HEK293 (cell line): ENCODE data around the gene NT5DC3.

ENCODE experiments used
- BCL6B ChIP-seq: fragments of 450-650 bp; formaldehyde crosslinking; IDR thresholded peaks from 2 replicates; pipeline ENCODE4 v1.5.1; 2017; ENCODE audit warnings: missing biosample characterization, missing genetic modification characterization
- IKZF3 ChIP-seq: fragments of 450-650 bp; IDR thresholded peaks from 2 replicates; pipeline ENCODE4 v1.5.0; 2018; ENCODE audit warnings: missing biosample characterization, mild to moderate bottlenecking, missing genetic modification characterization, moderate library complexity
- KLF1 ChIP-seq: fragments of 450-650 bp; formaldehyde crosslinking; IDR thresholded peaks from 2 replicates; pipeline ENCODE4 v1.5.1; 2016; ENCODE audit warnings: missing biosample characterization, missing genetic modification characterization
- KLF7 ChIP-seq: fragments of 450-650 bp; formaldehyde crosslinking; IDR thresholded peaks from 2 replicates; pipeline ENCODE4 v1.5.1; 2016; ENCODE audit warnings: missing biosample characterization, missing genetic modification characterization, borderline replicate concordance
- KLF8 ChIP-seq: fragments of 450-650 bp; formaldehyde crosslinking; IDR thresholded peaks from 2 replicates; pipeline ENCODE4 v1.5.1; 2016; ENCODE audit warnings: missing biosample characterization, missing genetic modification characterization
- OSR2 ChIP-seq: fragments of 450-650 bp; formaldehyde crosslinking; IDR thresholded peaks from 2 replicates; pipeline ENCODE4 v1.5.1; 2016; ENCODE audit warnings: missing biosample characterization, missing genetic modification characterization
- RBAK ChIP-seq: fragments of 450-650 bp; formaldehyde crosslinking; IDR thresholded peaks from 2 replicates; pipeline ENCODE4 v1.5.1; 2016; ENCODE audit warnings: missing biosample characterization, missing genetic modification characterization
- SCRT1 ChIP-seq: fragments of 450-650 bp; formaldehyde crosslinking; IDR thresholded peaks from 2 replicates; pipeline ENCODE4 v1.5.1; 2016; ENCODE audit warnings: missing biosample characterization, missing genetic modification characterization, borderline replicate concordance
- SP2 ChIP-seq: fragments of 450-650 bp; formaldehyde crosslinking; IDR thresholded peaks from 2 replicates; pipeline ENCODE4 v1.5.1; 2016; ENCODE audit warnings: missing biosample characterization, missing genetic modification characterization
- SP3 ChIP-seq: fragments of 450-650 bp; formaldehyde crosslinking; IDR thresholded peaks from 2 replicates; pipeline ENCODE4 v1.5.1; 2016; ENCODE audit warnings: missing biosample characterization, missing genetic modification characterization
- YY1 ChIP-seq: fragments of 450-650 bp; formaldehyde crosslinking; IDR thresholded peaks from 2 replicates; pipeline ENCODE4 v1.5.1; 2018; ENCODE audit warnings: missing biosample characterization, missing genetic modification characterization
- ZBTB17 ChIP-seq: fragments of 450-650 bp; formaldehyde crosslinking; IDR thresholded peaks from 2 replicates; pipeline ENCODE4 v1.5.1; 2016; ENCODE audit warnings: missing biosample characterization, missing genetic modification characterization
- ZBTB21 ChIP-seq: fragments of 450-650 bp; formaldehyde crosslinking; IDR thresholded peaks from 2 replicates; pipeline ENCODE4 v1.5.1; 2017; ENCODE audit warnings: missing biosample characterization, missing genetic modification characterization
- ZBTB6 ChIP-seq: fragments of 450-650 bp; formaldehyde crosslinking; IDR thresholded peaks from 2 replicates; pipeline ENCODE4 v1.5.1; 2017; ENCODE audit warnings: missing biosample characterization, missing genetic modification characterization
- ZFHX2 ChIP-seq: fragments of 450-650 bp; formaldehyde crosslinking; conservative IDR thresholded peaks from 2 replicates; pipeline ENCODE4 v1.5.1; 2016; ENCODE audit warnings: missing biosample characterization, missing genetic modification characterization
- ZNF10 ChIP-seq: fragments of 450-650 bp; formaldehyde crosslinking; IDR thresholded peaks from 2 replicates; pipeline ENCODE4 v1.5.1; 2017; ENCODE audit warnings: missing biosample characterization, missing genetic modification characterization
- ZNF112 ChIP-seq: fragments of 450-650 bp; formaldehyde crosslinking; IDR thresholded peaks from 2 replicates; pipeline ENCODE4 v1.5.0; 2017; ENCODE audit warnings: missing biosample characterization, missing genetic modification characterization
- ZNF146 ChIP-seq: fragments of 450-650 bp; formaldehyde crosslinking; IDR thresholded peaks from 2 replicates; pipeline ENCODE4 v1.5.1; 2016; ENCODE audit warnings: missing biosample characterization, missing genetic modification characterization
- ZNF175 ChIP-seq: fragments of 450-650 bp; formaldehyde crosslinking; IDR thresholded peaks from 2 replicates; pipeline ENCODE4 v1.5.1; 2016; ENCODE audit warnings: missing biosample characterization, missing genetic modification characterization
- ZNF2 ChIP-seq: fragments of 450-650 bp; formaldehyde crosslinking; IDR thresholded peaks from 2 replicates; pipeline ENCODE4 v1.5.1; 2016; ENCODE audit warnings: missing biosample characterization, missing genetic modification characterization
- ZNF211 ChIP-seq: fragments of 450-650 bp; formaldehyde crosslinking; IDR thresholded peaks from 2 replicates; pipeline ENCODE4 v1.5.1; 2016; ENCODE audit warnings: low read depth, missing biosample characterization, missing genetic modification characterization
- ZNF335 ChIP-seq: fragments of 450-650 bp; formaldehyde crosslinking; conservative IDR thresholded peaks from 2 replicates; pipeline ENCODE4 v1.5.1; 2016; ENCODE audit warnings: missing biosample characterization, missing genetic modification characterization
- ZNF366 ChIP-seq: fragments of 450-650 bp; formaldehyde crosslinking; conservative IDR thresholded peaks from 2 replicates; pipeline ENCODE4 v1.5.1; 2016; ENCODE audit warnings: missing biosample characterization, missing genetic modification characterization
- ZNF398 ChIP-seq: fragments of 450-650 bp; formaldehyde crosslinking; IDR thresholded peaks from 2 replicates; pipeline ENCODE4 v1.5.1; 2017; ENCODE audit warnings: missing biosample characterization, missing genetic modification characterization
- ZNF404 ChIP-seq: fragments of 450-650 bp; formaldehyde crosslinking; IDR thresholded peaks from 2 replicates; pipeline ENCODE4 v1.5.1; 2017; ENCODE audit warnings: missing biosample characterization, missing genetic modification characterization
- ZNF416 ChIP-seq: fragments of 450-650 bp; formaldehyde crosslinking; IDR thresholded peaks from 2 replicates; pipeline ENCODE4 v1.5.1; 2016; ENCODE audit warnings: missing biosample characterization, missing genetic modification characterization
- ZNF501 ChIP-seq: fragments of 450-650 bp; formaldehyde crosslinking; IDR thresholded peaks from 2 replicates; pipeline ENCODE4 v1.5.1; 2016; ENCODE audit warnings: missing biosample characterization, missing genetic modification characterization
- ZNF610 ChIP-seq: fragments of 450-650 bp; formaldehyde crosslinking; IDR thresholded peaks from 2 replicates; pipeline ENCODE4 v1.5.1; 2016; ENCODE audit warnings: missing biosample characterization, missing genetic modification characterization, borderline replicate concordance
- ZNF629 ChIP-seq: fragments of 450-650 bp; formaldehyde crosslinking; IDR thresholded peaks from 2 replicates; pipeline ENCODE4 v1.5.1; 2017; ENCODE audit warnings: missing biosample characterization, missing genetic modification characterization
- ZNF660 ChIP-seq: fragments of 450-650 bp; IDR thresholded peaks from 2 replicates; pipeline ENCODE4 v1.5.1; 2018; ENCODE audit warnings: missing biosample characterization, mild to moderate bottlenecking, missing genetic modification characterization
- ZNF791 ChIP-seq: fragments of 450-650 bp; formaldehyde crosslinking; IDR thresholded peaks from 2 replicates; pipeline ENCODE4 v1.5.1; 2016; ENCODE audit warnings: missing biosample characterization, missing genetic modification characterization
- ZSCAN18 ChIP-seq: fragments of 450-650 bp; formaldehyde crosslinking; IDR thresholded peaks from 2 replicates; pipeline ENCODE4 v1.5.1; 2016; ENCODE audit warnings: missing biosample characterization, missing genetic modification characterization
- ZSCAN30 ChIP-seq: fragments of 450-650 bp; IDR thresholded peaks from 2 replicates; pipeline ENCODE4 v1.5.1; 2018; ENCODE audit warnings: missing biosample characterization, mild to moderate bottlenecking, missing genetic modification characterization, moderate library complexity
- ZSCAN4 ChIP-seq: fragments of 450-650 bp; formaldehyde crosslinking; IDR thresholded peaks from 2 replicates; pipeline ENCODE4 v1.5.1; 2017; ENCODE audit warnings: missing biosample characterization, missing genetic modification characterization

Gene NT5DC3

GRCh38 chr12:103858953-103859601 is 18.0 kb upstream of the NT5DC3 start (continued):
- TF ChIP-seq ZSCAN4 (tag by site-specific recombination) (no peak), KLF8 (peak; percentile 24; the same call in 1 of the 2 replicates), ZNF366 (0 out of 2 replicates have a peak, but pooled peaks have one; percentile 46), ZNF146 (tag by site-specific recombination) (no peak), OSR2 (peak; percentile 31; the same call in 1 of the 2 replicates), ZNF335 (tag by site-specific recombination) (peak; percentile 52), BCL6B (tag by site-specific recombination) (no peak), ZNF629 (tag by site-specific recombination) (peak; percentile 32; the same call in 1 of the 2 replicates), ZNF791 (tag by site-specific recombination) (no peak), ZNF660 (tag by site-specific recombination) (no peak), ZBTB21 (0 out of 2 replicates have a peak, but pooled peaks have one; percentile 22), ZNF398 (tag by site-specific recombination) (no peak), ZSCAN30 (tag by site-specific recombination) (no peak), SP3 (tag by site-specific recombination) (0 out of 2 replicates have a peak, but pooled peaks have one; percentile 13), ZNF10 (tag by site-specific recombination) (no peak), KLF7 (tag by site-specific recombination) (peak; percentile 53; the same call in 1 of the 2 replicates), ZSCAN18 (tag by site-specific recombination) (no peak), ZFHX2 (no peak), RBAK (tag by site-specific recombination) (no peak), ZNF416 (no peak), ZBTB6 (tag by site-specific recombination) (no peak), SP2 (tag by site-specific recombination) (no peak), IKZF3 (tag by site-specific recombination) (no peak), KLF1 (tag by site-specific recombination) (peak; percentile 73), ZNF2 (tag by site-specific recombination) (no peak), ZNF610 (tag by site-specific recombination) (no peak), ZNF175 (tag by site-specific recombination) (no peak), YY1 (tag by site-specific recombination) (no peak), ZNF112 (tag by site-specific recombination) (no peak), ZNF404 (tag by site-specific recombination) (no peak), ZNF211 (tag by site-specific recombination) (no peak), ZNF501 (tag by site-specific recombination) (no peak), SCRT1 (tag by site-specific recombination) (no peak), ZBTB17 (tag by site-specific recombination) (peak; percentile 60)
